HCT116 (cell line): ENCODE results near the gene RNF130.

Experiments
- POLR2A ChIP-seq: IDR thresholded peaks from 2 replicates; pipeline ENCODE4 v1.7.0; 2011; ENCODE audit warnings: borderline replicate concordance; ENCODE audit not compliant: insufficient read depth, insufficient read length; ENCODE audit errors: extremely low read depth
- SIN3A ChIP-seq: IDR thresholded peaks from 2 replicates; pipeline ENCODE4 v1.6.1; 2012; ENCODE audit warnings: low read depth
- YY1 ChIP-seq: IDR thresholded peaks from 2 replicates; pipeline ENCODE4 v1.6.1; 2011; ENCODE audit warnings: low read length, low read depth, moderate library complexity, mild to moderate bottlenecking; ENCODE audit not compliant: insufficient replicate concordance; ENCODE audit errors: extremely low read depth
- TF ChIP-seq, protein P1 (sequence below), 3 experiments: fragments of 200-600 bp in 1 of 3; sonication (generic) in 1 of 3; IDR thresholded peaks in 2 of 3; conservative IDR thresholded peaks in 1 of 3; 2 replicates each; pipeline ENCODE4 v1.5.1; 2012 to 2017; ENCODE audit warnings: low read depth in 2 of 3, low read length in 2 of 3, antibody characterized with exemption in 1 of 3, borderline replicate concordance in 1 of 3, control low read depth in 1 of 3, mild to moderate bottlenecking in 1 of 3, mixed read lengths in 1 of 3, mixed run types in 1 of 3, moderate library complexity in 1 of 3; ENCODE audit not compliant: insufficient read depth in 1 of 3

DNA sequence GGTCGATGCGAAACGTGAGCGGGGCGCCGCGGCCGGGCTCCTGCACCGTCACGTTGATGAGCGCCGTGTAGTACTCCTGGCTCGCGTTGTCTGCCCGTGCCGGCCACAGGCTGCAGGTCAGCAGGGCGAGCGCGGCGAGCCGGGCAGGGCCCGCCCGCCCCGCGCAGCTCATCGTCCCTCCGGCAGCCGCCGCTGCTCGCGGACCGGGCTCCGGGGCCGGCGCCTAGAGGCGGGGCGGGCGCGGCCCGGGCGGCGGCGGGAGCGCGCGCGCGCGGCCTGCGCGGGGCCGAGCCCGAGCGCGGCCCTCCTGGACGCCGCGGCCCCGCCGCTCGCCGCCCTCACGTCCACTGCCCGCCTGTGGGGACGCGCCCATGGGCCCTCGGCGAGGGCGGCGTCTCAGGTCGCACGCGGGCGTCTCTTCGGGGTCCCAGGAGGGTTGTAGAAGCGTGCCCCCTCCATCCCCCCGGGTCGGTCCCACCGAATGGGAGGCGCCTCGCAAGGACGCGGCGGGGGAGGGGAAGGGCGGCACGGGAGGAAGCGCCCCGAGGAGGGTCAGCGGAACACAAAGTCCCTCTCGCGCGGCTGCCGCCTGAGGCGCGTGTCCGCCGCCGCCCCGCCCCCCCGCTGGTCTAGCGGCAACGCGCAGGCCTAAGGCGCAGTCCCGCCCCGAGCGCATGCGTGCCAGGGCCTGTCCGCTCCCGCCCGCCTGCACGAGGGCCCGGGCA, at the start of gene RNF130:
- peak; percentile 45 for TF ChIP-seq POLR2A
- TF ChIP-seq SIN3A, result no peak
- TF ChIP-seq YY1, result no peak
- TF ChIP-seq, protein P1, sequence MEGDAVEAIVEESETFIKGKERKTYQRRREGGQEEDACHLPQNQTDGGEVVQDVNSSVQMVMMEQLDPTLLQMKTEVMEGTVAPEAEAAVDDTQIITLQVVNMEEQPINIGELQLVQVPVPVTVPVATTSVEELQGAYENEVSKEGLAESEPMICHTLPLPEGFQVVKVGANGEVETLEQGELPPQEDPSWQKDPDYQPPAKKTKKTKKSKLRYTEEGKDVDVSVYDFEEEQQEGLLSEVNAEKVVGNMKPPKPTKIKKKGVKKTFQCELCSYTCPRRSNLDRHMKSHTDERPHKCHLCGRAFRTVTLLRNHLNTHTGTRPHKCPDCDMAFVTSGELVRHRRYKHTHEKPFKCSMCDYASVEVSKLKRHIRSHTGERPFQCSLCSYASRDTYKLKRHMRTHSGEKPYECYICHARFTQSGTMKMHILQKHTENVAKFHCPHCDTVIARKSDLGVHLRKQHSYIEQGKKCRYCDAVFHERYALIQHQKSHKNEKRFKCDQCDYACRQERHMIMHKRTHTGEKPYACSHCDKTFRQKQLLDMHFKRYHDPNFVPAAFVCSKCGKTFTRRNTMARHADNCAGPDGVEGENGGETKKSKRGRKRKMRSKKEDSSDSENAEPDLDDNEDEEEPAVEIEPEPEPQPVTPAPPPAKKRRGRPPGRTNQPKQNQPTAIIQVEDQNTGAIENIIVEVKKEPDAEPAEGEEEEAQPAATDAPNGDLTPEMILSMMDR (IDR thresholded peaks at IDR 0.05 in 2 of 3, conservative IDR thresholded peaks at IDR 0.05 in 1 of 3; ENCODE audit: borderline replicate concordance in 1 of 3, insufficient read depth in 1 of 3, low read depth in 2 of 3, low read length in 2 of 3), result no peak
